ENCODE results near the gene CUL1. TPM values are rescaled to one million over a fixed set of nuclear protein-coding genes. Genes with fewer than 3 reads are reported as not detected.

The CUL1 gene
- total RNA-seq, 2 donors from 2014 or later: 35.0 to 42.1 TPM

DNA sequence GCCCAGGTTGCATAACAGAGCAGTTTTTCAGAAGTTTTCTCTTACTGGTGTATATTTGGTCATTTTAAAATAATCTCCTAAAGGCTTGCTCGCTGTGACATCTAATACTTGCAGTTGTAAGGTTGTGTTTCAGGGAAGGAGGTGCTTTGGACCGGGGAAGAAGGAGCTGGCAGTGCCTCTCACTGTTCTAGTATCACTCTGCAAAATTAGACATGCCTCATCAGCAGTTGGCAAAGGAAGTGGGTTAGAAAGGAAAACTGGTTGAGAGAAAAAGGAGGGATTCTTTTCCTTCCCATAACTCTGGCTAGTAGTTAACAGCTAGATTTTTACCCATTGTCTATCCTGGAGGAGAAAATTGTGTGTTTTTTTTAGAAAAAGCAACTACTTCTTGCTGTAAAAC, 34.8 kb downstream of the CUL1 start:
- Histone ChIP-seq H3K27ac (ENCODE audit: low read depth, low read length) (no peak overlapping the region), H3K36me3 (ENCODE audit: control insufficient read depth, insufficient read depth, low read length) (peaks cover 31% of the 10 kb centered on the region)
- H3K9me3 Mint-ChIP-seq: no peaks in the 10 kb centered on the region

DNA sequence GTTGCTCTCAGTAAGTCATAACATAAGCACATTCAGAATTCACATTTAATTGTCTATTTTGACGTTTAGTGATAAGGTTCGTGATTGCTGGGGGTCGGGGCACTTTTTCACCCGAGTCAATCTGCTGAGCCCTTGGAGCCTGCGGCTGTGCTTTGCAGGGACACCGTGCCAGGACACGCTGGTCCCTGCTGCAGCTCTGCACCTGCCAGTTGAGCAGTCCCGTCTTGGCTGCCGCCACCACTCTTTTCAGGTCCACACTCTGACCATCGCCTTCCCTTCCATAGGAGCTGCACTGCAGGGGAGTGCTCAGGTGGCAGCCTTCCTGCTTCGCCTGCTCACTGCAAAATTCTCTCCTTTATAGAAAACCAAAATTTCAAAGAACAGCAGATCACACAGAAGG, 36.4 kb downstream of the CUL1 start:
- H3K9me3 ChIP-seq (ENCODE audit: control insufficient read depth, low read length): no peaks in the 10 kb centered on the region
- peaks cover 40% of the 10 kb centered on the region for H3K36me3 ChIP-seq (ENCODE audit: control insufficient read depth, insufficient read depth, low read length)
- Mint-ChIP-seq H3K27ac (no peak overlapping the region), H3K9me3 (no peaks in the 10 kb centered on the region), H3K4me1 (peaks cover 3% of the 10 kb centered on the region), H3K4me3 (no peak overlapping the region), H3K27me3 (ENCODE audit: insufficient read depth) (no peaks in the 10 kb centered on the region), H3K36me3 (ENCODE audit: low read depth) (peaks cover 56% of the 10 kb centered on the region)
- H3K9ac ChIP-seq (ENCODE audit: extremely low read depth, low read length, poor library complexity, severe bottlenecking): no peak overlapping the region
- no peak overlapping the region for H3K27ac ChIP-seq (ENCODE audit: low read depth, low read length)
- TF ChIP-seq, protein P1, sequence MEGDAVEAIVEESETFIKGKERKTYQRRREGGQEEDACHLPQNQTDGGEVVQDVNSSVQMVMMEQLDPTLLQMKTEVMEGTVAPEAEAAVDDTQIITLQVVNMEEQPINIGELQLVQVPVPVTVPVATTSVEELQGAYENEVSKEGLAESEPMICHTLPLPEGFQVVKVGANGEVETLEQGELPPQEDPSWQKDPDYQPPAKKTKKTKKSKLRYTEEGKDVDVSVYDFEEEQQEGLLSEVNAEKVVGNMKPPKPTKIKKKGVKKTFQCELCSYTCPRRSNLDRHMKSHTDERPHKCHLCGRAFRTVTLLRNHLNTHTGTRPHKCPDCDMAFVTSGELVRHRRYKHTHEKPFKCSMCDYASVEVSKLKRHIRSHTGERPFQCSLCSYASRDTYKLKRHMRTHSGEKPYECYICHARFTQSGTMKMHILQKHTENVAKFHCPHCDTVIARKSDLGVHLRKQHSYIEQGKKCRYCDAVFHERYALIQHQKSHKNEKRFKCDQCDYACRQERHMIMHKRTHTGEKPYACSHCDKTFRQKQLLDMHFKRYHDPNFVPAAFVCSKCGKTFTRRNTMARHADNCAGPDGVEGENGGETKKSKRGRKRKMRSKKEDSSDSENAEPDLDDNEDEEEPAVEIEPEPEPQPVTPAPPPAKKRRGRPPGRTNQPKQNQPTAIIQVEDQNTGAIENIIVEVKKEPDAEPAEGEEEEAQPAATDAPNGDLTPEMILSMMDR (conservative IDR thresholded peaks at IDR 0.05): no peak
- no peaks in the 10 kb centered on the region for H3K27me3 ChIP-seq (ENCODE audit: control insufficient read depth, insufficient read depth, low read length, poor library complexity, severe bottlenecking)
- DNase-seq: no peak
- 90 to 92% methylated on average over 10 to 11 of the region's 11 CpGs for WGBS, 2 experiments (ENCODE audit: insufficient coverage in 1 of 2, insufficient read length in 1 of 2)
- H3K4me1 ChIP-seq (ENCODE audit: control insufficient read depth, insufficient read depth, low read length): no peaks in the 10 kb centered on the region
- no peak overlapping the region for H3K4me3 ChIP-seq (ENCODE audit: low read length)

More for the DNA sequence above, 34.8 kb downstream of the CUL1 start:
- no peaks in the 10 kb centered on the region for H3K9me3 ChIP-seq (ENCODE audit: control insufficient read depth, low read length)
- no peaks in the 10 kb centered on the region for H3K27me3 ChIP-seq (ENCODE audit: control insufficient read depth, insufficient read depth, low read length, poor library complexity, severe bottlenecking)
- WGBS, 2 experiments (ENCODE audit: insufficient coverage in 1 of 2, insufficient read length in 1 of 2): 95 to 100% methylated on average over 2 of the region's 2 CpGs
- TF ChIP-seq, protein P1 (conservative IDR thresholded peaks at IDR 0.05): no peak
- no peak overlapping the region for H3K9ac ChIP-seq (ENCODE audit: extremely low read depth, low read length, poor library complexity, severe bottlenecking)
- Mint-ChIP-seq H3K4me3 (no peak overlapping the region), H3K27me3 (ENCODE audit: insufficient read depth) (no peaks in the 10 kb centered on the region), H3K27ac (no peak overlapping the region), H3K4me1 (peaks cover 3% of the 10 kb centered on the region), H3K36me3 (ENCODE audit: low read depth) (peaks cover 48% of the 10 kb centered on the region)
- H3K4me3 ChIP-seq (ENCODE audit: low read length): no peak overlapping the region
- no peak for DNase-seq
- H3K4me1 ChIP-seq (ENCODE audit: control insufficient read depth, insufficient read depth, low read length): no peaks in the 10 kb centered on the region

DNA sequence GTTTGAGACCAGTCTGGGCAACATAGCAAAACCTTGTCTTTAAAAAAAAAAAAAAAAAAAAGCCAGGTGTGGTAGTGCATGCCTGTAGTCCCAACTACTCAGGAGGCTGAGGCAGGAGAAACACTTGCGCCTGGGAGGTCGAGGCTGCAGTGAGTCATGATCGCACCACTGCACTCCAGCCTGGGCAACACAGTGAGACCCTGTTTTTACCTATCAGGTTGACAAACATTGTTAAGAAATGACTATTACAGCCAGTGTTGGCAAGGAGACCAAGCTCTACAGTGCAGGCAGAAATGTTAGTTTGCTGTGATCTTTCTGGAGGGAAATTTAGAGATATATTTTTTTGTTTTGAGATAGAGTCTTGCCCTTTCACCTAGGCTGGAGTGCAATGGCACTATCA, 37.3 kb downstream of the CUL1 start:
- H3K9me3 ChIP-seq (ENCODE audit: control insufficient read depth, low read length): no peaks in the 10 kb centered on the region
- H3K27me3 Mint-ChIP-seq (ENCODE audit: insufficient read depth): no peaks in the 10 kb centered on the region
- H3K4me3 ChIP-seq (ENCODE audit: low read length): no peak overlapping the region
- peaks cover 48% of the 10 kb centered on the region for H3K36me3 ChIP-seq (ENCODE audit: control insufficient read depth, insufficient read depth, low read length)
- H3K27me3 ChIP-seq (ENCODE audit: control insufficient read depth, insufficient read depth, low read length, poor library complexity, severe bottlenecking): no peaks in the 10 kb centered on the region
- peaks cover 3% of the 10 kb centered on the region for H3K4me1 Mint-ChIP-seq
- TF ChIP-seq, protein P1 (conservative IDR thresholded peaks at IDR 0.05): no peak
- 95 to 100% methylated on average over 3 of the region's 3 CpGs for WGBS, 2 experiments (ENCODE audit: insufficient coverage in 1 of 2, insufficient read length in 1 of 2)
- no peak overlapping the region for H3K27ac Mint-ChIP-seq
- H3K9me3 Mint-ChIP-seq: no peaks in the 10 kb centered on the region
- peaks cover 56% of the 10 kb centered on the region for H3K36me3 Mint-ChIP-seq (ENCODE audit: low read depth)
- no peak for DNase-seq
- no peak overlapping the region for H3K4me3 Mint-ChIP-seq
- no peak overlapping the region for H3K27ac ChIP-seq (ENCODE audit: low read depth, low read length)
- no peaks in the 10 kb centered on the region for H3K4me1 ChIP-seq (ENCODE audit: control insufficient read depth, insufficient read depth, low read length)
- H3K9ac ChIP-seq (ENCODE audit: extremely low read depth, low read length, poor library complexity, severe bottlenecking): no peak overlapping the region
